GM12878 (cell line): ENCODE measurements around the gene CSRNP2. TPM values are rescaled to one million over a fixed set of nuclear protein-coding genes. Genes with fewer than 3 reads are reported as not detected.

Source experiments
- ATAC-seq: fragments of 200-7000 bp; cut with Tn5 transposase; 3 replicates; pipeline ENCODE4 v1.9.1; 2020; ENCODE audit warnings: mild to moderate bottlenecking, moderate library complexity
- BruUV-seq: library from RNA; stranded (reverse); fragments of 400-500 nt; replicated peaks from 2 replicates; lab custom pipeline; 2021; lab: Mats Ljungman, UMichigan
- CTCF ChIA-PET: fragments of 300-600 bp; sonication (Branson Sonifier 250); formaldehyde crosslinking; extraction: SDS; loops from one replicate; lab custom pipeline; 2021; ENCODE audit warnings: inconsistent platforms; lab: Yijun Ruan, JAX
- POLR2A ChIA-PET: fragments of 350-600 bp; formaldehyde crosslinking; extraction: SDS; loops from one replicate; lab custom pipeline; 2021; ENCODE audit warnings: inconsistent platforms; lab: Charles Lee
- RAD21 ChIA-PET: fragments of 300-600 bp; sonication (Branson Sonifier 250); formaldehyde crosslinking; loops from one replicate; lab custom pipeline; 2023; ENCODE audit warnings: antibody characterized with exemption; ENCODE audit not compliant: unreplicated experiment; lab: Charles Lee
- SMC1A ChIA-PET: fragments of 300-600 bp; sonication (Branson Sonifier 250); formaldehyde crosslinking; loops from one replicate; lab custom pipeline; 2023; ENCODE audit not compliant: unreplicated experiment, uncharacterized antibody; lab: Charles Lee
- DNase-seq: peaks from one replicate; pipeline ENCODE4 v3.0.0-alpha.2; 2011; ENCODE audit warnings: low read depth, low spot score
- FAIRE-seq: peaks from 3 replicates; lab custom pipeline; 2011; peaks lifted over from hg19 to GRCh38; lab: Jason Lieb, UNC
- H2AFZ ChIP-seq: 2 replicates; pipeline ENCODE4 v1.6.0; 2011; ENCODE audit warnings: low read depth, low read length, control low read depth; ENCODE audit not compliant: control insufficient read depth
- H3K27ac ChIP-seq: 2 replicates; pipeline ENCODE4 v1.5.1; 2011; ENCODE audit warnings: control low read depth; ENCODE audit not compliant: control insufficient read depth, insufficient read depth
- H3K27me3 ChIP-seq, 2 experiments: replicated peaks in 1 of 2; 2 replicates each; pipeline versions ENCODE4 v1.6.0 to v1.6.1; 2011; ENCODE audit warnings: low read length in 1 of 2; ENCODE audit not compliant: control insufficient read depth in 2 of 2, insufficient read depth in 2 of 2
- H3K36me3 ChIP-seq, 2 experiments: 2 replicates each; pipeline ENCODE4 v1.5.1; 2011; ENCODE audit warnings: low read length in 1 of 2; ENCODE audit not compliant: control insufficient read depth in 2 of 2, insufficient read depth in 2 of 2
- H3K4me1 ChIP-seq: 2 replicates; pipeline ENCODE4 v1.6.1; 2011; ENCODE audit warnings: mild to moderate bottlenecking, low read length, moderate library complexity, mixed read lengths; ENCODE audit not compliant: control insufficient read depth, insufficient read depth
- H3K4me2 ChIP-seq: 2 replicates; pipeline ENCODE4 v1.6.0; 2011; ENCODE audit warnings: control low read depth; ENCODE audit not compliant: control insufficient read depth, insufficient read depth
- H3K4me3 ChIP-seq: fragments of 200-600 bp; sonication (generic); 2 replicates; pipeline ENCODE4 v1.5.1; 2016
- H3K79me2 ChIP-seq: 2 replicates; pipeline ENCODE4 v1.6.0; 2011; ENCODE audit warnings: low read length; ENCODE audit not compliant: control insufficient read depth, insufficient read depth
- H3K9ac ChIP-seq: 2 replicates; pipeline ENCODE4 v1.8.0; 2011; ENCODE audit warnings: low read length, control low read depth, mixed read lengths; ENCODE audit not compliant: control insufficient read depth, insufficient read depth
- H3K9me3 ChIP-seq: replicated peaks from 3 replicates; pipeline ENCODE4 v1.5.1; 2011; ENCODE audit warnings: mild to moderate bottlenecking, low read length; ENCODE audit not compliant: control insufficient read depth, insufficient read depth
- H4K20me1 ChIP-seq: 2 replicates; pipeline ENCODE4 v1.6.0; 2011; ENCODE audit not compliant: control insufficient read depth, insufficient read depth
- EGR1 ChIP-seq, 2 experiments: IDR thresholded peaks; 1 replicate in 1 of 2; 2 replicates in 1 of 2; pipeline ENCODE4 v1.6.1; 2011 to 2012; ENCODE audit warnings: low read depth in 2 of 2, low read length in 2 of 2, borderline replicate concordance in 1 of 2, mild to moderate bottlenecking in 1 of 2, moderate library complexity in 1 of 2
- JUND ChIP-seq: IDR thresholded peaks from 2 replicates; pipeline ENCODE4 v1.6.1; 2012; ENCODE audit warnings: low read depth, mild to moderate bottlenecking, low read length, improper control_type of control experiment, moderate library complexity
- KLF5 ChIP-seq: fragments of 450-650 bp; IDR thresholded peaks from 2 replicates; pipeline ENCODE4 v1.6.1; 2014; ENCODE audit warnings: mild to moderate bottlenecking; ENCODE audit not compliant: partially characterized antibody
- NR2C2 ChIP-seq: IDR thresholded peaks from 2 replicates; pipeline ENCODE4 v1.6.1; 2011; ENCODE audit warnings: borderline replicate concordance, low read depth; ENCODE audit not compliant: control insufficient read depth, insufficient read length
- RCOR1 ChIP-seq: conservative IDR thresholded peaks from 2 replicates; pipeline ENCODE4 v1.6.1; 2012; ENCODE audit warnings: low read depth, low read length, improper control_type of control experiment
- WGBS: methylation state at CpG from one replicate; pipeline ENCODE4 v1.1.6; 2016; ENCODE audit warnings: low lambda C conversion rate; ENCODE audit not compliant: insufficient replicate concordance, insufficient coverage; ENCODE audit errors: missing lambda C conversion rate; 5-methylcytosine and 5-hydroxymethylcytosine counted together
- in situ Hi-C: fragments of 300-500 bp; cut with MboI; formaldehyde crosslinking; loops from 9 replicates; pipeline ENCODE4 v1.14.3; 2018; ENCODE audit warnings: mixed read lengths
- intact Hi-C: fragments of 100-400 bp; cut with micrococcal nuclease; formaldehyde crosslinking; loops from one replicate; pipeline ENCODE4 v1.14.2; 2022; ENCODE audit not compliant: unreplicated experiment
- polyA plus RNA-seq, 11 experiments: library from polyadenylated mRNA; depleted of rRNA in 4 of 11; unstranded in 6 of 11; stranded (reverse) in 5 of 11; fragments of >200 nt; fragmentation: Nextera tagmentation in 4 of 11; fragmentation: Illumina TruSeq in 1 of 11; extraction: Ambion mirVana in 4 of 11; extraction: Trizol in 1 of 11; gene quantifications; 1 replicate in 1 of 11; 2 replicates in 10 of 11; pipeline versions ENCODE4 v1.2.1 to v1.2.3, GENCODE V29; 2011 to 2016; ENCODE audit warnings: inconsistent platforms in 2 of 11, missing spikeins in 2 of 11, low read depth in 1 of 11
- total RNA-seq, 4 experiments: library from RNA; depleted of rRNA in 3 of 4; stranded (reverse); fragments of >200 nt in 3 of 4; fragmentation: Illumina TruSeq in 1 of 4; extraction: Trizol in 1 of 4; gene quantifications; 2 replicates each; pipeline versions ENCODE4 v1.2.1 to v1.2.3, GENCODE V29; 2013 to 2021
- TF ChIP-seq, protein P1 (sequence below): IDR thresholded peaks from 2 replicates; pipeline ENCODE4 v1.6.1; 2012; ENCODE audit warnings: mild to moderate bottlenecking, low read depth, low read length
- TF ChIP-seq, protein P2 (sequence below): fragments of 450-650 bp; IDR thresholded peaks from 2 replicates; pipeline ENCODE4 v1.6.1; 2017; ENCODE audit warnings: low read depth, mild to moderate bottlenecking, moderate library complexity
- TF ChIP-seq, protein P3 (sequence below): fragments of 450-650 bp; IDR thresholded peaks from 2 replicates; pipeline ENCODE4 v1.6.1; 2017; ENCODE audit warnings: antibody characterized with exemption, mild to moderate bottlenecking, moderate library complexity
- TF ChIP-seq, protein P4 (sequence below), 3 experiments: IDR thresholded peaks in 2 of 3; conservative IDR thresholded peaks in 1 of 3; 2 replicates each; pipeline ENCODE4 v1.5.1; 2011; ENCODE audit warnings: low read depth in 3 of 3, low read length in 3 of 3, mild to moderate bottlenecking in 3 of 3, control low read depth in 2 of 3, moderate library complexity in 2 of 3, inconsistent platforms in 1 of 3, mixed read lengths in 1 of 3; ENCODE audit not compliant: control insufficient read depth in 2 of 3, insufficient read depth in 1 of 3; ENCODE audit errors: extremely low read depth in 1 of 3

Gene CSRNP2
- total and polyA plus RNA-seq, 10 of the 15 experiments (the other 5 are each of a cell fraction or from before 2014, with no cell fraction given), result 1.2 to 12.1 (median 6.3) TPM

DNA sequence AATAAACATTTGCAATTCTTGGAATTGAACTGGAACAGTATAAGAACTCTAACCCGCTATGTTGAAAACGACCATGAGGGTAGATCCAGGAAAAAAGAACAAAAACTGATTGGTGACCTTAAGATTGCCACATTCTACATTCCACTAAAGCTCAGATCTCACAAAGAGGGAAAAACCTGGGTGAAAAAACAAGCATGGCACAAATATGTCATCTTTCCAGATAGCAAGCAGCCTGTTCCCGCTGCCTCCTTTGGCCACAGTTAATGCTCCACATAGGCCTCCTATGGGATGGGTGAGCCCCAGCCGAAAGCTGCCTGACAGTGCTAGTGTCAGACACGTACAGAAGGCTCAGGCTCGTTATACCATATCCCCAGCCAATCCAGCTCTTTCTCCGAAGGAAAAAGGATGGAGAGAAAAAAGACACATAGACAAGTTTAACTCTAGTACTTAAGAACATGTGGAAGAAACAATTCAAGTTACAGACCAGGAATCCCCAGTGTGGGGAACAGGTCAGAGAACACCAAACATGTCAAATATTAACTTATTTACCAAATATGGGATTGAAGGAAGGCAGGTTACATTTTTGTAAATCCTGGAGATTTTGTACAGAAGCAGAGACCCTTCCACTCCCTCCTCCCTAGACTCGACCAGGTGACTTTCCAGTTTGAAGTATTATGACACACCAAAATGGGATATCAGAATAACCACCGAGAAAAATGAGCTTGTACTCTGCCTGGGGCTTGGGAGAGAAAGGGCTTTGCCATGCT is 20.6 kb downstream of the CSRNP2 start:
- Histone ChIP-seq H3K4me1 (no peaks in the 10 kb centered on the region), H4K20me1 (no peaks in the 10 kb centered on the region), H3K4me2 (no peak overlapping the region), H3K27me3 (no peaks in the 10 kb centered on the region), H3K9me3 (no peaks in the 10 kb centered on the region), H3K79me2 (no peaks in the 10 kb centered on the region), H3K27ac (no peak overlapping the region), H3K4me3 (no peak overlapping the region), H2AFZ (no peak overlapping the region), H3K36me3 (peaks cover 12 to 38% of the 10 kb centered on the region in 2 experiments), H3K9ac (no peak overlapping the region)
- POLR2A ChIA-PET, result interaction anchor here (0.6 to 1.5 kb wide), 2 partner anchors 20 to 294 kb away, joined by 3 to 5 read pairs; partner anchors contain the start of gene CSRNP2
- WGBS, result 89% methylated on average over 9 of the region's 9 CpGs
- CTCF ChIA-PET, result interaction anchor here (0.6 to 1.3 kb wide), 4 partner anchors 11 to 278 kb away, joined by 3 to 8 read pairs (median 4); partner anchors contain the start of gene LETMD1
- intact Hi-C loops, result no loop called here
- in situ Hi-C loops, result no loop called here
- BruUV-seq, result no TSS peak
- ATAC-seq (no peak), DNase-seq (no peak), FAIRE-seq (no peak)
- RAD21 ChIA-PET, result no interaction called here
- TF ChIP-seq NR2C2 (no peak), JUND (no peak), EGR1 (IDR thresholded peaks at IDR 0.05; ENCODE audit: borderline replicate concordance in 1 of 2, low read depth in 2 of 2, low read length in 2 of 2) (no peak), RCOR1 (no peak), KLF5 (no peak)
- TF ChIP-seq, protein P1, sequence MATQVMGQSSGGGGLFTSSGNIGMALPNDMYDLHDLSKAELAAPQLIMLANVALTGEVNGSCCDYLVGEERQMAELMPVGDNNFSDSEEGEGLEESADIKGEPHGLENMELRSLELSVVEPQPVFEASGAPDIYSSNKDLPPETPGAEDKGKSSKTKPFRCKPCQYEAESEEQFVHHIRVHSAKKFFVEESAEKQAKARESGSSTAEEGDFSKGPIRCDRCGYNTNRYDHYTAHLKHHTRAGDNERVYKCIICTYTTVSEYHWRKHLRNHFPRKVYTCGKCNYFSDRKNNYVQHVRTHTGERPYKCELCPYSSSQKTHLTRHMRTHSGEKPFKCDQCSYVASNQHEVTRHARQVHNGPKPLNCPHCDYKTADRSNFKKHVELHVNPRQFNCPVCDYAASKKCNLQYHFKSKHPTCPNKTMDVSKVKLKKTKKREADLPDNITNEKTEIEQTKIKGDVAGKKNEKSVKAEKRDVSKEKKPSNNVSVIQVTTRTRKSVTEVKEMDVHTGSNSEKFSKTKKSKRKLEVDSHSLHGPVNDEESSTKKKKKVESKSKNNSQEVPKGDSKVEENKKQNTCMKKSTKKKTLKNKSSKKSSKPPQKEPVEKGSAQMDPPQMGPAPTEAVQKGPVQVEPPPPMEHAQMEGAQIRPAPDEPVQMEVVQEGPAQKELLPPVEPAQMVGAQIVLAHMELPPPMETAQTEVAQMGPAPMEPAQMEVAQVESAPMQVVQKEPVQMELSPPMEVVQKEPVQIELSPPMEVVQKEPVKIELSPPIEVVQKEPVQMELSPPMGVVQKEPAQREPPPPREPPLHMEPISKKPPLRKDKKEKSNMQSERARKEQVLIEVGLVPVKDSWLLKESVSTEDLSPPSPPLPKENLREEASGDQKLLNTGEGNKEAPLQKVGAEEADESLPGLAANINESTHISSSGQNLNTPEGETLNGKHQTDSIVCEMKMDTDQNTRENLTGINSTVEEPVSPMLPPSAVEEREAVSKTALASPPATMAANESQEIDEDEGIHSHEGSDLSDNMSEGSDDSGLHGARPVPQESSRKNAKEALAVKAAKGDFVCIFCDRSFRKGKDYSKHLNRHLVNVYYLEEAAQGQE, result no peak
- TF ChIP-seq, protein P2, sequence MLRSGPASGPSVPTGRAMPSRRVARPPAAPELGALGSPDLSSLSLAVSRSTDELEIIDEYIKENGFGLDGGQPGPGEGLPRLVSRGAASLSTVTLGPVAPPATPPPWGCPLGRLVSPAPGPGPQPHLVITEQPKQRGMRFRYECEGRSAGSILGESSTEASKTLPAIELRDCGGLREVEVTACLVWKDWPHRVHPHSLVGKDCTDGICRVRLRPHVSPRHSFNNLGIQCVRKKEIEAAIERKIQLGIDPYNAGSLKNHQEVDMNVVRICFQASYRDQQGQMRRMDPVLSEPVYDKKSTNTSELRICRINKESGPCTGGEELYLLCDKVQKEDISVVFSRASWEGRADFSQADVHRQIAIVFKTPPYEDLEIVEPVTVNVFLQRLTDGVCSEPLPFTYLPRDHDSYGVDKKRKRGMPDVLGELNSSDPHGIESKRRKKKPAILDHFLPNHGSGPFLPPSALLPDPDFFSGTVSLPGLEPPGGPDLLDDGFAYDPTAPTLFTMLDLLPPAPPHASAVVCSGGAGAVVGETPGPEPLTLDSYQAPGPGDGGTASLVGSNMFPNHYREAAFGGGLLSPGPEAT, result no peak
- TF ChIP-seq, protein P3, sequence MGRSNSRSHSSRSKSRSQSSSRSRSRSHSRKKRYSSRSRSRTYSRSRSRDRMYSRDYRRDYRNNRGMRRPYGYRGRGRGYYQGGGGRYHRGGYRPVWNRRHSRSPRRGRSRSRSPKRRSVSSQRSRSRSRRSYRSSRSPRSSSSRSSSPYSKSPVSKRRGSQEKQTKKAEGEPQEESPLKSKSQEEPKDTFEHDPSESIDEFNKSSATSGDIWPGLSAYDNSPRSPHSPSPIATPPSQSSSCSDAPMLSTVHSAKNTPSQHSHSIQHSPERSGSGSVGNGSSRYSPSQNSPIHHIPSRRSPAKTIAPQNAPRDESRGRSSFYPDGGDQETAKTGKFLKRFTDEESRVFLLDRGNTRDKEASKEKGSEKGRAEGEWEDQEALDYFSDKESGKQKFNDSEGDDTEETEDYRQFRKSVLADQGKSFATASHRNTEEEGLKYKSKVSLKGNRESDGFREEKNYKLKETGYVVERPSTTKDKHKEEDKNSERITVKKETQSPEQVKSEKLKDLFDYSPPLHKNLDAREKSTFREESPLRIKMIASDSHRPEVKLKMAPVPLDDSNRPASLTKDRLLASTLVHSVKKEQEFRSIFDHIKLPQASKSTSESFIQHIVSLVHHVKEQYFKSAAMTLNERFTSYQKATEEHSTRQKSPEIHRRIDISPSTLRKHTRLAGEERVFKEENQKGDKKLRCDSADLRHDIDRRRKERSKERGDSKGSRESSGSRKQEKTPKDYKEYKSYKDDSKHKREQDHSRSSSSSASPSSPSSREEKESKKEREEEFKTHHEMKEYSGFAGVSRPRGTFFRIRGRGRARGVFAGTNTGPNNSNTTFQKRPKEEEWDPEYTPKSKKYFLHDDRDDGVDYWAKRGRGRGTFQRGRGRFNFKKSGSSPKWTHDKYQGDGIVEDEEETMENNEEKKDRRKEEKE, result no peak
- TF ChIP-seq, protein P4, sequence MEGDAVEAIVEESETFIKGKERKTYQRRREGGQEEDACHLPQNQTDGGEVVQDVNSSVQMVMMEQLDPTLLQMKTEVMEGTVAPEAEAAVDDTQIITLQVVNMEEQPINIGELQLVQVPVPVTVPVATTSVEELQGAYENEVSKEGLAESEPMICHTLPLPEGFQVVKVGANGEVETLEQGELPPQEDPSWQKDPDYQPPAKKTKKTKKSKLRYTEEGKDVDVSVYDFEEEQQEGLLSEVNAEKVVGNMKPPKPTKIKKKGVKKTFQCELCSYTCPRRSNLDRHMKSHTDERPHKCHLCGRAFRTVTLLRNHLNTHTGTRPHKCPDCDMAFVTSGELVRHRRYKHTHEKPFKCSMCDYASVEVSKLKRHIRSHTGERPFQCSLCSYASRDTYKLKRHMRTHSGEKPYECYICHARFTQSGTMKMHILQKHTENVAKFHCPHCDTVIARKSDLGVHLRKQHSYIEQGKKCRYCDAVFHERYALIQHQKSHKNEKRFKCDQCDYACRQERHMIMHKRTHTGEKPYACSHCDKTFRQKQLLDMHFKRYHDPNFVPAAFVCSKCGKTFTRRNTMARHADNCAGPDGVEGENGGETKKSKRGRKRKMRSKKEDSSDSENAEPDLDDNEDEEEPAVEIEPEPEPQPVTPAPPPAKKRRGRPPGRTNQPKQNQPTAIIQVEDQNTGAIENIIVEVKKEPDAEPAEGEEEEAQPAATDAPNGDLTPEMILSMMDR (IDR thresholded peaks at IDR 0.05 in 2 of 3, conservative IDR thresholded peaks at IDR 0.05 in 1 of 3; ENCODE audit: control insufficient read depth in 2 of 3, extremely low read depth in 1 of 3, insufficient read depth in 1 of 3, low read depth in 3 of 3, low read length in 3 of 3), result no peak
- SMC1A ChIA-PET, result interaction anchor here (0.6 to 1.1 kb wide), 2 partner anchors 199 to 362 kb away, joined by 3 to 4 read pairs; no protein-coding TSS in a partner anchor
